ENCODE results near the gene SOSTDC1.
A peak's percentile ranks its signal among the peaks of the same experiment; 100 is the strongest.

Gene SOSTDC1

GRCh38 chr7:16492513-16493062 lies 27.1 kb upstream of the SOSTDC1 start:
- no peak for TF ChIP-seq CTCF (IDR thresholded peaks at IDR 0.05; ENCODE audit: low read depth, low read length)
- no peak overlapping the region for H3K4me3 ChIP-seq (replicated peaks in 1 of 2; ENCODE audit: low read depth in 2 of 2, low read length in 2 of 2)
- peak; percentile 15 to 22 for DNase-seq (ENCODE audit: low read depth in 2 of 2)

- TF ChIP-seq CTCF (IDR thresholded peaks at IDR 0.05; ENCODE audit: low read depth, low read length): no peak
- DNase-seq (ENCODE audit: low read depth in 2 of 2): no peak
- H3K4me3 ChIP-seq (replicated peaks in 1 of 2; ENCODE audit: low read depth in 2 of 2, low read length in 2 of 2): no peak overlapping the region
Measured at GRCh38 chr7:16491148-16491547, 25.6 kb upstream of the SOSTDC1 start.

- no peak for TF ChIP-seq CTCF (IDR thresholded peaks at IDR 0.05; ENCODE audit: low read depth, low read length)
- no peak overlapping the region for H3K4me3 ChIP-seq (replicated peaks in 1 of 2; ENCODE audit: low read depth in 2 of 2, low read length in 2 of 2)
- peak; percentile 56 to 58 for DNase-seq (ENCODE audit: low read depth in 2 of 2)
Measured at GRCh38 chr7:16484453-16485158, 19.1 kb upstream of the SOSTDC1 start.

GRCh38 chr7:16479591-16479990 lies 14.1 kb upstream of the SOSTDC1 start:
- no peak overlapping the region for H3K4me3 ChIP-seq (replicated peaks in 1 of 2; ENCODE audit: low read depth in 2 of 2, low read length in 2 of 2)
- TF ChIP-seq CTCF (IDR thresholded peaks at IDR 0.05; ENCODE audit: low read depth, low read length): no peak
- peak in 1 of 2 donors; percentile 19 for DNase-seq (ENCODE audit: low read depth in 2 of 2)

- DNase-seq (ENCODE audit: low read depth in 2 of 2): no peak
- TF ChIP-seq CTCF (IDR thresholded peaks at IDR 0.05; ENCODE audit: low read depth, low read length): no peak
- H3K4me3 ChIP-seq (replicated peaks in 1 of 2; ENCODE audit: low read depth in 2 of 2, low read length in 2 of 2): no peak overlapping the region
Measured at GRCh38 chr7:16479161-16479560, 13.6 kb upstream of the SOSTDC1 start.

- no peak for TF ChIP-seq CTCF (IDR thresholded peaks at IDR 0.05; ENCODE audit: low read depth, low read length)
- no peak overlapping the region for H3K4me3 ChIP-seq (replicated peaks in 1 of 2; ENCODE audit: low read depth in 2 of 2, low read length in 2 of 2)
- DNase-seq (ENCODE audit: low read depth in 2 of 2): no peak
Measured at GRCh38 chr7:16471933-16472332, 6.4 kb upstream of the SOSTDC1 start.
